Stimulated activated CD4-positive, alpha-beta T cell treated with anti-CD3 and anti-CD28 coated beads, TNF-alpha, amount 100 ng/mL, for 48 hours (primary cell): ENCODE measurements around the gene SLC25A21.
"Not testable (repeated sequence)": the region's sequence is repeated elsewhere in the genome, so short reads cannot be mapped to it uniquely, and the experiment has no call there.

Experiments used
- DNase-seq, 3 donors: peaks; one replicate each; pipeline ENCODE4 v3.0.0-alpha.2; 2020; ENCODE audit warnings: low read depth in 3 of 3

The SLC25A21 gene

DNA sequence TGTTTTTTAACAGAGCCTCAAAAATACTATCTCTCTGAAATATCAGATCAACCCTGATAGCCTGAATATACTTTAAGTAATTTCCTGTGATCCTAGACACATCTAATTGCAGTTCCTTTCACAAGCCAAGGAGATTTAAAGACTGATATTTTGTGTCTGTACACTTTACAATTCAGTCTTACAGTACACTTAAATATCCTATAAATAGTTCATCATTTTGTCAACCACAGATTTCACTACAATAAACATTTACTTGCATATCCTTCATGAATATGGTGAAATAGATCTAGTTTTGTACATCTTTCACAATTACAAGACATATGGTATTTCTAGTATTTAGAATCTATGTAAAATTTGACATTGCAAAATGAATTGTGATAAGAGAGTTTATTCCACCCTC, 349.7 kb downstream of the SLC25A21 start:
- no peak for DNase-seq

- DNase-seq, result no peak
Observed at GRCh38 chr14:36820901-36821300, 351.5 kb downstream of the SLC25A21 start.

DNA sequence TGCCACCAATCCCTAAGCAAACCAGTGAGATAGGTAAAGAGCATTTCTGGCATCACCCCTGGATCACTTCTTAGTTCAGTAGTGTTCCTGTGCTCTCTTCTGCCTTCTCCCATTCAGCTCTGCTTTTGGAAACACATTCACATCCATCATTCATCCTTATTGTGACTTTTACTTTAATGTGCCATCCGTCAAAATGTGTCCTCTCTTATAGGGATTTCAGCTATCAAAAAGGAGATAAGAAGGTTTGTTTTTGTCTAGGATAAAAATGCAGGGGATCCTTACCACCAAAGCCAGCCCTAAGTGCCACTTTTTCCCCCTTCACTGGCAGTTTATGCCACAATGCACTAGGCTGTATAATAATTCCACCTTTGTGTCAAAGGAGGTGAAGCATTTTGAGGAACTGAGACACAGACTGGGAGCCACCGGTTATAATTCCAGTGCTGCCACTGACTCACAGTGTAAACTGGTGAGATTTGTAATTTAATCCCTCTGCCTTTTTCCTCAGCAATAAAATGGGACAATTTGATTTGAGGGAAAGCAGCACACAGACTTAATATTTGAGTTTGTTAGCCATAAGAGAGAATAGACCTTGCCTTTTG, 352.2 kb downstream of the SLC25A21 start:
- DNase-seq, result no peak

DNA sequence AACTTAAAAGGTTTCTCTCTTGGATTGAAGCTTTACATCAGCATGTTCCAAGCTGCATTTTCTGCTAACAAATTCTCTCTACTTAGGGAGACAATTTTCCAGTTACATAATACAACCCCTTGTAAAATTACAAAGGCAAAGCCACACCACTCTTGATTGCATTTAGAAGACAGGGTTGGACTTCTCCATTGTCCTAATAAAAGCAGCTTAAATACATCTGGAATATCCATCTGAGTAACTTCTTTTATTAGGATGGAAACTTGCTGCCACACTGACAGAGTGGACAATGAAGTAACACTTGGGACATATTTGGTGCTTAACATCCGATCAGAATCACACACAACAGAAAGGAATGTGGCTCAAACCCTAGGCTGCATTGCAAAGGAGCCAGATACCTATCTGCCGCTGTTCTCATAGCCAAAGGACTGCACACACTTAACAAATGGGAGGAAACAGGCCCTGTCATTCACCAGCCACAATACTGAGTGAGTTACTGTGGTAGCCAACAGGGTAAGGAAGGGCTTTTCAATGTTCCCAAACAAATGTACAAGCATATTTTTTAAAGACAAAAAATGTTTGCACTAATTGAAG, 353.5 kb downstream of the SLC25A21 start:
- DNase-seq, result no peak

- DNase-seq, result no peak
Observed at GRCh38 chr14:36818246-36818645, 354.2 kb downstream of the SLC25A21 start.

DNA sequence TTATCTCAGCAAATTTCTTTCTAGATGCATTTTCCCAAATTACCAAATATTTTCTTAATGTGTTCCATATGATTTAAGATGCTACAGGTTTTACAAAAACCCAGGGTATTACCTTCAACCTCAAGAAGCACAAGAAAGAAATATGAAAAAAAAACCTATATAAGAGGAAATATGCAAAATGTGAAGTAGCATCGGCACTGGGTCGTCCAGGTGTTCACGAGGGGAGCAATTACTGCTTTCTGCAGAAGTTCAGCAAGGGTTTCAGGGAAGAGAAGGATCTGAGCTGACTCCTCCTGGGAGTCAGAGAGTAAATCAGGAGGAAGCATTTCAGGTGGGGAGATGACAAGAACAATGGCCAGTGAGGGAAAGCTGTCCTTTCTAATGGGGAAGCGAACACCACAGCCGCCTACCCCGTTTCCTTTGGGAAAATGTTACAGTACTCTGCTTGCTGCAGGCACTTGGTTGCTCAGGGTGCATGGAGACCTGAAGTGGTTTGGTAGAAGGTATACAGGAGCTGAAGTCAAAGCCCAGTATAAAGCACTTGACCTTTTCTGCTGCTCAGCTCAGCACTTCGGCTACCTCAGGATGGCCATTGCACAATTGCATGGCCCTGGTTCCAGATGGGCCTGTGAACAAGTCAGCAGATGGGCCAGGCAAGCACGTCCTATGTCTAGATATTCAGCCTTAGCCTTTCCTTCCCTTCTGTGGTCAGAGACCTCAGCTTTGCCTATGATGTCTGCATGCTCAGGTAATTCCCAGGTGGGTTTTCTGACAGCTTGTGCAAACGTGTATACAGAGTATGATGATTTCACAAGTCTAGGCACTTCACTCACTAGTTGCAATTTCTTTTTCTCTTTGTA, 355.1 kb downstream of the SLC25A21 start:
- no peak for DNase-seq

DNA sequence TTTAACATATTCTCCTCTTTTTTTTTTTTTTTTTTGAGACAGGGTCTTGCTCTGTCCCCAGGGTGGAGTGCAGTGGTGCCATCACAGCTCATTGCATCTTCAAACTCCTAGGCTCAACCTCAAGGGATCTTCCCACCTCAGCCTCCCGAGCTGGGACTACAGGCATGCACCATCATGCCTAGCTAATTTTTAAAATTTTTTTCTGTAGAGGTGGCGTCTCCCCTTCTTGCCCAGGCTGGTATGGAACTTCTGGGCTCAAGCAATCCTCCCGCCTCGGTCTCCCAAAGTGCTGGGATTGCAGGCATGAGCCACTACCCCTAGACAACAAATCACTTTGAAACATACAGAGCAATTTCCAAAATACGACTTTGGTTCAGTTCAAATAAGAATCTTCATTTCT, 355.9 kb downstream of the SLC25A21 start:
- no peak for DNase-seq

DNA sequence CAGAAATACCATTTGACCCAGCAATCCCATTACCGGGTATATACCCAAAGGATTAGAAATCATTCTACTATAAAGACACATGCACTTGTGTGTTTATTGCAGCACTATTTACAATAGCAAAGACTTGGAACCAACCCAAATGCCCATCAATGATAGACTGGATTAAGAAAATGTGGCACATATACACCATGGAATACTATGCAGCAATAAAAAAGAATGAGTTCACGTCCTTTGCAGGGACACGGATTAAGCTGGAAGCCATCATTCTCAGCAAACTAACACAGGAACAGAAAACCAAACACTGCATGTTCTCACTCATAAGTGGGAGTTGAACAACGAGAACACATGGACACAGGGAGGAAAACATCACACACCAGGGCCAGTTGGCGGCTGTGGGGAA, 357.6 kb downstream of the SLC25A21 start:
- DNase-seq, result not testable (repeated sequence)

GRCh38 chr14:36810209-36810608, 362.2 kb downstream of the SLC25A21 start:
- DNase-seq, result no peak

- DNase-seq, result no peak
Observed at GRCh38 chr14:36807727-36808126, 364.7 kb downstream of the SLC25A21 start.

DNA sequence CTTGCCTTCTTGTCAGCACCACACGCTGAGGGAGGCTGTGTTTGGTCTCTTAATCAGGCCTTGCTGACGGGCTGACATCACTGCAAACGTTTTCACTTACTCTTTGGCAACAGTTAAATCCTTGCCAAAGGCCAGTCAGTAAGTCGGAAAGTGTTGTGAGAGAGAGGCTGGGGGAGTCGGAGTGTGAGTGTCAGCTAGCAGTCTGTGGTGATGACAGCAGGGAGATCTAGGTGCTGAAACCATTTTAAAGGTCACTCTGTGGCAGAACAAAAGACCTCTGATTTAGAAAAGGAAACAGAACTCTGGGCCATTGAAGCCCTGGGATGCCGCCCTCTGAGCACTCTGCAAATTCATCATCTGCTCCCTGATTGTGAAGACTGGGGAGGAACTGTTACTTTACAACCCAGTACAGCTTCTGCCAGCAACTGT, 367.3 kb downstream of the SLC25A21 start:
- DNase-seq, result no peak

DNA sequence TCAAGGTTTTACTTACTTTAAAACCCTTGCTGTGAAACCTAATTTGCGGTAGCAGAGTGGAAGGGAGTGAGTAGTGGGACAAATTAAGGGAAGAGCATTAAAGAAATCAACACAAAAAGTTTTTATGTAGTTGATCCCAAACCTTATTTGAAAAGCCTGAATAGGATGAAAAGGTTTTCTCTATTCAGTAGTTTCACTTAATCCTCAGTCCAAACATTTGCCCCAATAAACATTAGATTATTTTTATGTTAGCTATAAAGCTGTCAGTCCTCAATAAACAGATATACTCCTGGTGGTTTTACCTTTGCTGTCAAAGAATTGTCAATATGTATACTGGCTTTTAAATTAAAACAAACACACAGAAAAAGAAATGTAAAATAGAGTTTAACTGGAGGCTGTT, 374.8 kb downstream of the SLC25A21 start:
- DNase-seq, result no peak

- no peak for DNase-seq
Observed at GRCh38 chr14:36791402-36791801, 381.0 kb downstream of the SLC25A21 start.

DNA sequence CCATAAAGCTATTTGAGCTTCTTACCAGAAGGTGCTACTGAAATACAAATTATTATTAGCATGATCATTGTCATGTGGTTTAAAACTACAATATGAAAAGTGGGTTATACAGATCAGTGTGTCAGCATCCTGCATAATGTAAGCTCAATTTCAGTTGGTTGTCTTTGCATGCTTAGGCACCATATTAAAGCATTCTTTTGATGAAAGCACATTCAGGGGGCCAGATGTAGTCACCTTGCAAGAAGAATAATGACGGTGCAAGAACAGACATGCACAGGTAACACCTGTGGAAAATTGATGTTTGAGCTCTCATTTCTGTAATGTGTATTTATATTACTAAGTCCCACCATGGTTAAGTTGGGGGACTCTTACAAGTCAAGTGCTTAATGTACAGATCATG, 386.9 kb downstream of the SLC25A21 start:
- no peak for DNase-seq

DNA sequence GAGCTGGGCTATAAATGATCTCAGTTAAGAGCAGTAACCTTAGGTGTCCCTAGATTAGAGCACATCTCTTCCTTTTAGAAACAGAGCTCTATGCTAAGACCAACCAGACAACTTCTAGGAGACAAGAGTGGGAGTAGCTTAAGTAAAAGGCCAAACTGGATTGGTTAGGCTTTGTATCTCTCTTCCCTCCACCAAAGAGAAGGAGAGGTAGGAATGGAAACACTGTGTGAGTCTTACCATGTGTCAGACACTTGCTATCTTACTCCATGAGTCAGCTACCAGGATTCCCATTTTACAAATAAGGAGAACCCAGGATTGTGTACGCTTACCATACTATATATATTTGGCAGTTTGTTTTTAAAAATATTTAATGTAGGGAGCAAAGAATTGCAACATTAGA, 387.9 kb downstream of the SLC25A21 start:
- DNase-seq, result no peak

GRCh38 chr14:36781897-36782296, 390.5 kb downstream of the SLC25A21 start:
- DNase-seq, result no peak

GRCh38 chr14:36773558-36773957, 398.8 kb downstream of the SLC25A21 start:
- no peak for DNase-seq

DNA sequence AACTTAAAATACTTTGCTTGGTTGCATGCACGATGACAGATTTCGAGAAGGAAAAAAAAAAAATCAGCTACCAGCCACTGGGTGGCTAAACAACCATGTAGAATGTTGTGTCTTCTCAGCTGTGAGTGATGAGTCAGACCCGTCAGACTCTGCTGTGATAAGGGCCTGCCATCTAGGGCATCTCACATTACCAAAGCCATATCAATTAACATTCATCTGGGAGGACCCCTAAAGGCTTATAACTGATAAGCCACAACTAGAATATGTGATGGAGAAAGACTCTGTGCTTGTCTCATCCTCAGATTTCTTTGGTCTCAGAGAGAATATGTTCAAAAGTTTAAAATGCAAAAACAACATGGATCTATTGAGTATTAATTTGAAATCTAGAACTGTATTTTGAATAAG, 399.3 kb downstream of the SLC25A21 start:
- DNase-seq, result no peak

DNA sequence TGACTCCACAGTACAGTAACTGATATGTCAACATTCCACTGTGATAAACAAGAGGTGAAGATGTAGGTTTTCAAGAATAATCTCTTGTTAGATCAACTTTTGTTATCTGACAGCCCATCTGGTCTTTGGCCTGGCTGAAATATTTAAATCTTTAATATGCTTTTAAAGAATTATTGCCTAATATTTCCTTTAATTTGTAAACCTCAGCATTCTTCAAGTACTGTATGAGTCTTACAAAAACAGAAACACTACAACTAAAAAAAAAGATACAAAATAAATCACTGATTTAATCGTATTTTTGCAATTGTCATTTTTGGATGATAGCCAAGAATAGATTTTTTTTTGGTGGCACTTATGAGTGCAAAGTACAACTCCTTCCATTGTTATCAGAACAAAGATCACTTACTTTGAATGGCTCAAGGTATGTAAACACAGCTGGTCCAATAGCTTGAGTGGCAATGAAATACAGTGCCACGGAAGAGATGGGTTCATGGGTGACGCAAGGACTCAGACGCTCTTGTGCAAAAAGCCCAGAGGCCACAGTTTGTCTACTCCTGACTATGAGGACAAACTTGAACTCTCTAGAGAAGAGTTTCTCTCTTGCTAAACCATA, 401.3 kb downstream of the SLC25A21 start:
- DNase-seq, result no peak

GRCh38 chr14:36768638-36769337, 403.6 kb downstream of the SLC25A21 start:
- no peak for DNase-seq

- DNase-seq, result no peak
Observed at GRCh38 chr14:36767603-36768281, 404.7 kb downstream of the SLC25A21 start.
